SK-N-SH treated with all-trans-retinoic acid at 6 μM for 48 hours (cell line): ENCODE data around the gene LIPK.

Experiments
- ATAC-seq: fragments of 200-7000 bp; cut with Tn5 transposase; 3 replicates; pipeline ENCODE4 v1.9.1; 2020; ENCODE audit warnings: mild to moderate bottlenecking, moderate library complexity
- ARNTL ChIP-seq: fragments of 450-650 bp; formaldehyde crosslinking; IDR thresholded peaks from 2 replicates; pipeline ENCODE4 v1.5.0; 2020; ENCODE audit warnings: low read depth, mild to moderate bottlenecking, moderate library complexity, borderline replicate concordance
- BACH2 ChIP-seq: fragments of 250-450 bp; sonication (Bioruptor Pico); IDR thresholded peaks from 2 replicates; pipeline ENCODE4 v1.9.0; 2021; ENCODE audit warnings: mild to moderate bottlenecking, borderline replicate concordance
- CREB5 ChIP-seq: fragments of 250-450 bp; sonication (Bioruptor Pico); IDR thresholded peaks from 2 replicates; pipeline ENCODE4 v1.5.1; 2020; ENCODE audit warnings: low read depth, mild to moderate bottlenecking, moderate library complexity
- CSDC2 ChIP-seq: fragments of 250-450 bp; sonication (Bioruptor Pico); IDR thresholded peaks from 2 replicates; pipeline ENCODE4 v1.5.0; 2020; ENCODE audit warnings: mild to moderate bottlenecking, moderate library complexity
- ESRRG ChIP-seq: fragments of 250-450 bp; sonication (Bioruptor Pico); IDR thresholded peaks from 2 replicates; pipeline ENCODE4 v1.6.1; 2021; ENCODE audit warnings: mild to moderate bottlenecking
- GLIS3 ChIP-seq: fragments of 250-450 bp; sonication (Bioruptor Pico); IDR thresholded peaks from 2 replicates; pipeline ENCODE4 v1.5.0; 2020; ENCODE audit warnings: mild to moderate bottlenecking, moderate library complexity
- ISL1 ChIP-seq: fragments of 250-450 bp; sonication (Bioruptor Pico); IDR thresholded peaks from 2 replicates; pipeline ENCODE4 v2.1.2; 2022; ENCODE audit warnings: mild to moderate bottlenecking, moderate library complexity
- OSR1 ChIP-seq: fragments of 250-450 bp; sonication (Bioruptor Pico); IDR thresholded peaks from 2 replicates; pipeline ENCODE4 v1.8.0; 2022; ENCODE audit warnings: moderate library complexity, mild to moderate bottlenecking, inconsistent platforms
- PATZ1 ChIP-seq: fragments of 250-450 bp; sonication (Bioruptor Pico); IDR thresholded peaks from 2 replicates; pipeline ENCODE4 v1.8.0; 2020; ENCODE audit warnings: mild to moderate bottlenecking, moderate library complexity, borderline replicate concordance
- POU6F1 ChIP-seq: fragments of 250-450 bp; sonication (Bioruptor Pico); IDR thresholded peaks from 2 replicates; pipeline ENCODE4 v1.8.0; 2021; ENCODE audit warnings: low read depth, mild to moderate bottlenecking, moderate library complexity, borderline replicate concordance
- PPARA ChIP-seq: fragments of 250-450 bp; sonication (Bioruptor Pico); IDR thresholded peaks from 2 replicates; pipeline ENCODE4 v1.5.0; 2020; ENCODE audit warnings: mild to moderate bottlenecking, borderline replicate concordance
- RARB ChIP-seq: fragments of 250-450 bp; sonication (Bioruptor Pico); IDR thresholded peaks from 2 replicates; pipeline ENCODE4 v1.8.0; 2021; ENCODE audit warnings: mild to moderate bottlenecking, moderate library complexity
- SNAI2 ChIP-seq: fragments of 250-450 bp; sonication (Bioruptor Pico); IDR thresholded peaks from 2 replicates; pipeline ENCODE4 v1.5.0; 2020; ENCODE audit warnings: mild to moderate bottlenecking, moderate library complexity
- TCF4 ChIP-seq: fragments of 250-450 bp; sonication (Bioruptor Pico); IDR thresholded peaks from 2 replicates; pipeline ENCODE4 v1.8.0; 2021; ENCODE audit warnings: mild to moderate bottlenecking, moderate library complexity, borderline replicate concordance
- TOX ChIP-seq: fragments of 250-450 bp; sonication (Bioruptor Pico); IDR thresholded peaks from 2 replicates; pipeline ENCODE4 v1.8.0; 2021; ENCODE audit warnings: mild to moderate bottlenecking, moderate library complexity, borderline replicate concordance
- TSHZ2 ChIP-seq: fragments of 250-450 bp; sonication (Bioruptor Pico); IDR thresholded peaks from 2 replicates; pipeline ENCODE4 v1.5.0; 2020; ENCODE audit warnings: mild to moderate bottlenecking, moderate library complexity
- ZC3H10 ChIP-seq: fragments of 250-450 bp; sonication (Bioruptor Pico); IDR thresholded peaks from 2 replicates; pipeline ENCODE4 v1.5.1; 2021; ENCODE audit warnings: mild to moderate bottlenecking, moderate library complexity
- ZFP3 ChIP-seq: fragments of 250-450 bp; sonication (Bioruptor Pico); IDR thresholded peaks from 2 replicates; pipeline ENCODE4 v1.5.0; 2020; ENCODE audit warnings: mild to moderate bottlenecking, moderate library complexity
- ZFP30 ChIP-seq: fragments of 450-650 bp; formaldehyde crosslinking; IDR thresholded peaks from 2 replicates; pipeline ENCODE4 v1.5.0; 2022; ENCODE audit warnings: mild to moderate bottlenecking, moderate library complexity
- ZNF565 ChIP-seq: fragments of 450-650 bp; formaldehyde crosslinking; conservative IDR thresholded peaks from 2 replicates; pipeline ENCODE4 v1.5.0; 2020; ENCODE audit warnings: low read depth, mild to moderate bottlenecking, moderate library complexity
- ZNF70 ChIP-seq: fragments of 450-650 bp; formaldehyde crosslinking; IDR thresholded peaks from 2 replicates; pipeline ENCODE4 v1.5.0; 2020; ENCODE audit warnings: mild to moderate bottlenecking, moderate library complexity
- ZNF8 ChIP-seq: fragments of 450-650 bp; formaldehyde crosslinking; IDR thresholded peaks from 2 replicates; pipeline ENCODE4 v1.5.0; 2020; ENCODE audit warnings: mild to moderate bottlenecking, moderate library complexity

Gene LIPK

GRCh38 chr10:88764110-88764509 lies 58.1 kb downstream of the LIPK start:
- no peak for ATAC-seq
- TF ChIP-seq RARB (CRISPR knock-in tag) (no peak), TCF4 (CRISPR knock-in tag) (no peak), PPARA (CRISPR knock-in tag) (no peak), TOX (CRISPR knock-in tag) (no peak), ZFP3 (CRISPR knock-in tag) (no peak), GLIS3 (CRISPR knock-in tag) (no peak), CREB5 (CRISPR knock-in tag) (no peak), ZNF70 (CRISPR knock-in tag) (no peak), ZNF8 (CRISPR knock-in tag) (no peak), PATZ1 (CRISPR knock-in tag) (no peak)

- ATAC-seq, result no peak
Measured at GRCh38 chr10:88765816-88766215, 59.8 kb downstream of the LIPK start.

GRCh38 chr10:88769384-88769783 lies 63.3 kb downstream of the LIPK start:
- no peak for ATAC-seq

More at GRCh38 chr10:88765816-88766215, 59.8 kb downstream of the LIPK start:
- TF ChIP-seq BACH2 (CRISPR knock-in tag), result no peak
- no peak for TF ChIP-seq POU6F1
- TF ChIP-seq ZC3H10 (CRISPR knock-in tag), result no peak
- TF ChIP-seq SNAI2 (CRISPR knock-in tag), result no peak
- no peak for TF ChIP-seq PPARA (CRISPR knock-in tag)
- TF ChIP-seq ESRRG (CRISPR knock-in tag), result no peak
- TF ChIP-seq ZNF565 (CRISPR knock-in tag), result no peak
- TF ChIP-seq ARNTL, result no peak
- TF ChIP-seq ZNF8 (CRISPR knock-in tag), result no peak
- no peak for TF ChIP-seq ISL1
- no peak for TF ChIP-seq RARB (CRISPR knock-in tag)
- TF ChIP-seq OSR1 (CRISPR knock-in tag), result no peak
- no peak for TF ChIP-seq PATZ1 (CRISPR knock-in tag)
- TF ChIP-seq ZFP3 (CRISPR knock-in tag), result no peak
- TF ChIP-seq CREB5 (CRISPR knock-in tag), result no peak
- no peak for TF ChIP-seq ZFP30 (CRISPR knock-in tag)
- no peak for TF ChIP-seq ZNF70 (CRISPR knock-in tag)

More at GRCh38 chr10:88769384-88769783, 63.3 kb downstream of the LIPK start:
- TF ChIP-seq PATZ1 (CRISPR knock-in tag) (no peak), ESRRG (CRISPR knock-in tag) (no peak), ZFP3 (CRISPR knock-in tag) (no peak), TSHZ2 (CRISPR knock-in tag) (no peak), ISL1 (no peak), CSDC2 (no peak), GLIS3 (CRISPR knock-in tag) (no peak), TOX (CRISPR knock-in tag) (no peak)
